Adrenal gland (tissue), 5 donors: ENCODE data around the gene FBLN1.

Source experiments
- CTCF ChIP-seq, 6 experiments: fragments of 450-650 bp in 4 of 6; fragments of 200-600 bp in 2 of 6; sonication (generic) in 1 of 6; IDR thresholded peaks; 1 replicate in 5 of 6; 2 replicates in 1 of 6; pipeline versions ENCODE4 v1.5.1 to v1.8.0; 2016 to 2021; ENCODE audit warnings: antibody characterized with exemption in 6 of 6, mild to moderate bottlenecking in 2 of 6, moderate library complexity in 1 of 6
- POLR2A ChIP-seq, 2 donors: fragments of 450-650 bp; IDR thresholded peaks; one replicate each; pipeline ENCODE4 v1.6.1; 2017; ENCODE audit warnings: antibody characterized with exemption in 2 of 2, mild to moderate bottlenecking in 2 of 2, moderate library complexity in 1 of 2
- donor health status: DM: no; HTN: no; CAD: no.

- TF ChIP-seq CTCF (IDR thresholded peaks at IDR 0.05) = no peak
- TF ChIP-seq POLR2A (IDR thresholded peaks at IDR 0.05) = no peak
Measured at GRCh38 chr22:45550891-45551290, 48.2 kb downstream of the FBLN1 start.
